Measurements from ENCODE around the gene IBTK.

IBTK gene

GRCh38 chr6:82178759-82179112 is 68.8 kb downstream of the IBTK start:
- DNase-seq (ENCODE audit: low read depth, low spot score), result no peak
- ChIA-PET CTCF (interaction anchor here (0.7 to 5.7 kb wide), 11 partner anchors 10 to 426 kb away, joined by 3 to 23 read pairs (median 6); partner anchors contain the start of gene TENT5A), POLR2A (no interaction called here)
- no peak for TF ChIP-seq CTCF (IDR thresholded peaks at IDR 0.05; ENCODE audit: insufficient read depth, low read length, missing control alignments)
- H3K4me3 ChIP-seq (ENCODE audit: low read depth, low read length), result no peak overlapping the region

- POLR2A ChIA-PET, result no interaction called here
- peak; percentile 33 for TF ChIP-seq CTCF (IDR thresholded peaks at IDR 0.05; ENCODE audit: insufficient read depth, low read length, missing control alignments)
- CTCF ChIA-PET, result interaction anchor here (0.6 to 5.7 kb wide), 22 partner anchors 9 to 700 kb away, joined by 3 to 23 read pairs (median 4); partner anchors contain the start of gene TENT5A
- no peak overlapping the region for H3K4me3 ChIP-seq (ENCODE audit: low read depth, low read length)
- DNase-seq (ENCODE audit: low read depth, low spot score), result peak; percentile 23
Observed at GRCh38 chr6:82178077-82178758, 69.3 kb downstream of the IBTK start.

- no peak for TF ChIP-seq CTCF (IDR thresholded peaks at IDR 0.05; ENCODE audit: insufficient read depth, low read length, missing control alignments)
- no peak for DNase-seq (ENCODE audit: low read depth, low spot score)
- no peak overlapping the region for H3K4me3 ChIP-seq (ENCODE audit: low read depth, low read length)
- POLR2A ChIA-PET, result interaction anchor here (0.7 to 1.6 kb wide), 3 partner anchors 286 to 614 kb away, joined by 3 to 6 read pairs (median 5); partner anchors contain the start of gene TENT5A
- CTCF ChIA-PET, result interaction anchor here (1.0 to 5.7 kb wide), 8 partner anchors 8 to 1986 kb away, joined by 3 to 23 read pairs (median 6); partner anchors contain the start of gene TENT5A
Observed at GRCh38 chr6:82176616-82177015, 70.9 kb downstream of the IBTK start.

GRCh38 chr6:82172594-82172993 is 75.0 kb downstream of the IBTK start:
- ChIA-PET POLR2A (no interaction called here), CTCF (interaction anchor here (0.8 kb wide), 1 partner anchor 9 kb away, joined by 3 read pairs; no protein-coding TSS in a partner anchor)
- no peak overlapping the region for H3K4me3 ChIP-seq (ENCODE audit: low read depth, low read length)
- TF ChIP-seq CTCF (IDR thresholded peaks at IDR 0.05; ENCODE audit: insufficient read depth, low read length, missing control alignments), result no peak
- no peak for DNase-seq (ENCODE audit: low read depth, low spot score)

GRCh38 chr6:82169138-82169876 is 78.2 kb downstream of the IBTK start:
- CTCF ChIA-PET, result interaction anchor here (1.4 to 1.9 kb wide), 2 partner anchors 8 to 10 kb away, joined by 3 to 12 read pairs; no protein-coding TSS in a partner anchor
- DNase-seq (ENCODE audit: low read depth, low spot score), result no peak
- POLR2A ChIA-PET, result no interaction called here
- H3K4me3 ChIP-seq (ENCODE audit: low read depth, low read length), result no peak overlapping the region
- TF ChIP-seq CTCF (IDR thresholded peaks at IDR 0.05; ENCODE audit: insufficient read depth, low read length, missing control alignments), result no peak

- H3K4me3 ChIP-seq (ENCODE audit: low read depth, low read length), result no peak overlapping the region
- ChIA-PET POLR2A (no interaction called here), CTCF (interaction anchor here (1.3 to 1.5 kb wide), 2 partner anchors 10 to 12 kb away, joined by 3 to 6 read pairs; no protein-coding TSS in a partner anchor)
- no peak for TF ChIP-seq CTCF (IDR thresholded peaks at IDR 0.05; ENCODE audit: insufficient read depth, low read length, missing control alignments)
- DNase-seq (ENCODE audit: low read depth, low spot score), result no peak
Observed at GRCh38 chr6:82166493-82166892, 81.1 kb downstream of the IBTK start.

All from AG04449 (cell line).